NOMO-1 treated with DMSO at 0.1 percent for 48 hours (cell line): ENCODE results near the gene TMPRSS12.
A peak's percentile ranks its signal among the peaks of the same experiment; 100 is the strongest.
"Not testable (repeated sequence)": the region's sequence is repeated elsewhere in the genome, so short reads cannot be mapped to it uniquely, and the experiment has no call there.

Source experiments
- DNase-seq: peaks from one replicate; lab custom pipeline; 2025; ENCODE audit not compliant: unreplicated experiment; lab: John Stamatoyannopoulos, UW

The TMPRSS12 gene

DNA sequence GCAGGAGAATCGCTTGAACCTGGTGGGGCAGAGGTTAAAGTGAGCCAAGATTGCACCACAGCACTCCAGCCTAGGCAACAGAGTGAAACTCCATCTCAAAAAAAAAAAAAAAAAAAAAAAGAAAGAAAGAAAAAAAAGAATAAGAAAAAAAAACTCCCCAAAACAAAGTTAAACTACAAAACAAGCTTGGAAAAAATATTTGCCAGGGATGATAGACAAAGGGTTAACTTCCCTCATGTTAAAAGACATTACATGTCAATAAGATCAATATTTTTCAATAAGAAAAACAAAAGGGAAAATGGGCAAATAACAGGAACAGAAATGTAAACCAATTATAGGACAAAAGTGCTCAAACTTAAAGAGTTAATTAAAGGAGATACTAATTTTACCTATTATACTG is 83.2 kb downstream of the TMPRSS12 start:
- DNase-seq = no peak

DNA sequence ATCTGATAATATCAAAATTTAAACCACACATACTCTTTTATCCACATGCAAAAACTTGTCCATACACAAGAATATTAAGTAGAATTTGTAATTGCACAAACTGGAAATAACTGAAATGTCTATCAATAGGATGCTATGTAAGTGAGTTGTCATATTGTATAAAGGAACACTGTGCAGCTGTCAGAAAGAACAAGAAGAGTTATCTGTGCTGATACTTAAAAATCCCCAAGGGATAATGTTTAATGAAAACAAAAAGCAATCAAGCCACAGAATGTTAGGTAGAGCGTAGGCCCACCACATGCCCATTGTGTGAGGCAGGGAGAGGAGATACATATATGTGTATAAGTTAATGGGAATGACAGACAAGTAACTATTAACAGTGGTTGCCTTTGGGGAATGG is 83.7 kb downstream of the TMPRSS12 start:
- no peak for DNase-seq

DNA sequence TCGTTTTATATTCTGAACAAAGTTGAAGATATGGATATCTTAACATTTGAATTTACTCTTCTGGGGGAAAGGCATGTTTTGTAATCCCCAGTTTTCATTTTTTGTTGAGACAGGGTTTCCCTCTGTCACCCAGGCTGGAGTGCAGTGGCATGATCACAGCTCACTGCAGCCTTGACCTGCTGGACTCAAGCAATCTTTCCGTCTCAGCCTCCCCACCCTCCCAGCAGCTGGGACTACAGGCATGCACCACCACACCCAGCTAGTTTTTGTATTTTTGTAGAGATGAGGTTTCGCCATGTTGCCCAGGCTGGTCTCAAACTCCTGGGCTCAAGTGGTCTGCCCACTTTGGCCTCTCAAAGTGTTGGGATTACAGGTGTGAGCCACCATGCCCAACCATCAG is 84.2 kb downstream of the TMPRSS12 start:
- DNase-seq = not testable (repeated sequence)

DNA sequence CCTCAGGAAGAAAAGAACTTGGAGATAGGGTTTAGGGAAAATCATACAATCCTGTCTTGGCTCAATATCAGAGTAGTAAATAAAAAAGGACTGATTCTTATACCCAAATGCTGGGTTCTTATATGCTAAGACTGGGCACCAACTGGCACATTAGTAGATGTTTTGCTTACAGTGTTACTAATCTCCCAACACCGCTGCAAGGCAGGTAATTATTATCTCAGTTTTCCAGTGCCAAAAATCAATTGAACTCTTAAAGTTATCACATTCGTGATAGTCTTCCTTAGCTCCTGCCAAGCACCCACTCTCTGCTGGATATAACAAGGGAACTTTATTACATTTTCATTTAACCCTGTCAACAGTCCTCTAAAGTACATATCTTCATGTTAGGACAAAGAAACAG is 84.6 kb downstream of the TMPRSS12 start:
- DNase-seq = no peak

DNA sequence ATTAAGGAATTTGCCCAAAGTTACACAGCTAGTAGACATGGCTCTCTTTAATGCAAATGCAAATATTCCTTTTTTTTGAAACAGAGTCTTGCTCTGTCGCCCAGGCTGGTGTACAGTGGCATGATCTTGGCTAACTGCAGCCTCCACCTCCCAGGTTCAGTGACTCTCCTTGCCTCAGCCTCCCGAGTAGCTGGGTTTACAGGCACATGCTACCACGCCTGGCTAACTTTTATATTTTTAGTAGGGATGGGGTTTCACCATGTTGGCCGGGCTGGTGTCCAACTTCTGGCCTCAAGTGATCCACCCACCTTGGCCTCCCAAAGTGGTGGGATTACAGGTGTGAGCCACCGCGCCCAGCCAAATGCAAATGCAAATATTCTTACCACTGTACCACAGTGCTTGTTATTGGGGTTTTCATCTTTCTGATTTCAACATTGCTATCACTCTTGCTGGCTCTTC is 85.1 kb downstream of the TMPRSS12 start:
- DNase-seq = no peak

DNA sequence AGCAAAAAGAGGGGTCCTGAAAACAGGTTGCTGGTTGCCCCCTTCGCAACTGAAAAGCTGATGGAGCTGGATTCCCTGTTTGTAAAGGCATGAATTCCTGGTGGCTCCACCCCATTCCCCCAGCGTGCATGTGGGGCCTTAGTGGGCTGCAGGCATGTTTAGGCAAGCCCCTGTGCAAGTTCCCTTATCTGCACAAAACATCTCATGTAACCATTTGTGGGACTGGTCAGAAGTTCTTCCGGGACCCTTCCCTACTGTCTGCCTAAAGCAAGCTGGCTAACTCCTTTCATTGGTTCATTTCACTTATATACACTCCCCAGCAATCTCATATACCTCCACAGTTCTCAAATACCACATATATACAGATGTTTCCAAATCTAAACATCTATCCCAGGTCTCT is 85.7 kb downstream of the TMPRSS12 start:
- DNase-seq = peak; percentile 50

DNA sequence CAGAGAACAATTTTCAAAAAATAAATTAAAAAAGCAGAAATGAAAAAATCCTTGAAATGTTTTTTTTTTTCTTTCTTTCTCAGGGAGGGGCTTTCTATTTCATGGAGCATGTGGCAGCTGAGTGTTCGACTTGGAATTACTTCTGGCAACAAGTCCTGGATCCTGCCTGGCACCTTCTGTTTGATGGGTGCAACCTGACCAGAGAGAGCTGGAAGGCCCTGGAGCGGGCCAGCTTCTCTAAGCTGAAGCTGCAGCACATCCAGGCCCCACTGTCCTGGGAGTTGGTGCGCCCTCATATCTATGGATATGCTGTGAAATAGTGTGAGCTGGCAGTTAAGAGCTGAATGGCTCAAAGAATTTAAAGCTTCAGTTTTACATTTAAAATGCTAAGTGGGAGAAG is 87.1 kb downstream of the TMPRSS12 start:
- DNase-seq = no peak

DNA sequence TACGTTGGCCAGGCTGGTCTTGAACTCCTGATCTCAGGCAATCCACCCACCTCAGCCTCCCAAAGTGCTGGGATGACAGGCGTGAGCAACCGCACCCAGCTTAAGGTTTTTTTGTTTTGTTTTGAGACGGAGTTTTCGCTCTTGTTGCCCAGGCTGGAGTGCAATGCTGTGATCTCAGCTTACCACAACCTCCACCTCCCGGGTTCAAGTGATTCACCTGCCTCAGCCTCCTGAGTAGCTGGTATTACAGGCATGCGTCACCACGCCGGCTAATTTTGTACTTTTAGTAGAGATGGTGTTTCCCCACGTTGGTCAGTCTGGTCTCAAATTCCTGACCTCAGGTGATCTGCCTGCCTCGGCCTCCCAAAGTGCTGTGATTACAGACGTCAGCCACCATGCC is 87.8 kb downstream of the TMPRSS12 start:
- DNase-seq = not testable (repeated sequence)

DNA sequence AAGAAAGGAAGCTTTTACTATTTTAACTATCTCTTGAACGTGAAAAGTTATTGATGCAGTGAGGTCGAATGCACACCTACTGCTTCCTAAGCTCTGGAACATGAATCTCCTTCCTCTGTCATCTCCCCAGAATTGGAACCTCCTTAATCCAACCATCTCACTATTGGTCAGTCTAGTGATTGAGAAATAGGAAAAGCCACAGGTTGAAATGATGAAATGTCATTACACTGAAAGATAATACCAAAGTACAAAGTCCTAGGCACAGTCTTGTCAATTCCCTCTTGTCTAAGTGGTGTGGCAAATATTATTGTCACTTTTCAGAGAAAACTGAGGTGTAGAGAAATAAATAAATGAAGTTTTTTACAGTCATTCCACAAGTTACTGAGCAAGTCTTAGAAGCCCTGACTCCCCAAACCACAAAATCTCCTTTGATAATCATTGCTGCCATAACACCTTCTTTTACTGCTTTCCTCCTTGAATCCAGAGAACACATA is 90.1 kb downstream of the TMPRSS12 start:
- peak; percentile 46 for DNase-seq

DNA sequence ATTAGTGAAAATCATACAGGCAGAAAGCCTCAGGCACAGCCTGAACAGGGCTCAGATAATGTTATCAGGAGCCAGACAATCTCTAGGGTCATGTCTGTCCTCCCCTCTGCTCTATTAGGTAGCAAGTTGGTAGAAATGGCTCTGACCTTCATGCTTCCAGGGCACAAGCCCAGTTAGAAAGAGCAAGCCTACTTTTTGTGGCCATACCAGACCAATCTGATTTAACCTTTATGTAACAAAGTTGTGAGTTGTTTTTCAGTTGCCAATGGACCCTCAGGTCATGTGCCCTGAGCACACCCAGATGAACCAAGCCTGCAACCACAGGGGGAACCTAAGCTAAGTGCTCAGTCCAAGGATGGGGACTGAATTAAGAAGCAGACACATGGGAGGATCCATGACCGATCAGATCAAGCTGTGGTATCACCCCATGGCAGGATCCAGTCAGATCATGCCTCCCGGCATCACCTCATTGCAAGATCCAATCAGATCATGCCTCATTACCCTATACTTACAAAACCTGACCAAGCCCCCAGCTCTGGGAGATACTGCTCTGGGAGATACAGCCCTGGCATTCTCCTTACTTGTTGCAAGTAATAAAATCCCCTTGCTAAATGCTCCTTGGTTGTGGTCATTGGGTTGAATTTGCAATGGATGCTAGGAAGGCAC is 90.9 kb downstream of the TMPRSS12 start:
- DNase-seq = no peak

DNA sequence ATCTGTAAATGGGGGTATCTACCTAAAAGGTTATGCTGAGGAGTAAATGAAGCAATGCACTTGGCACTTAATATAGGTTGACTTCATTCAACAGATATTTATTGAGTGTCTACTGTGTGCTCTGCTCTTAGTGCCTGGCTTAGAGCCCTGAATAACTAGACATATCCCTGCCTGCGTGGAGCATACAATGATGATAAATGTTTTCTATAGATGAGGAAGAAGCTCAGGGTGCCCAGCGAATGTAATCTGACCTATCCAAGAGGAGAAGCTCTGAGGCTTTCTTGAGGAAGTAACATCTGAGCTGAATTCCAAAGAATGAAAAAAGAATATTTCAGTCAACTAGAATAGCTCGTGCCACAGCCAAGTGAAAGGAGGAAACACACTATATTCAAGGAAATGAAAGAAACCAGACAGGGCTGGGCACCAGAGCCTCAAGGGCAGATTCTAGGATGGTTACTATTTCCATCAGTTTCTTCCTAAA is 91.7 kb downstream of the TMPRSS12 start:
- DNase-seq = peak; percentile 46

DNA sequence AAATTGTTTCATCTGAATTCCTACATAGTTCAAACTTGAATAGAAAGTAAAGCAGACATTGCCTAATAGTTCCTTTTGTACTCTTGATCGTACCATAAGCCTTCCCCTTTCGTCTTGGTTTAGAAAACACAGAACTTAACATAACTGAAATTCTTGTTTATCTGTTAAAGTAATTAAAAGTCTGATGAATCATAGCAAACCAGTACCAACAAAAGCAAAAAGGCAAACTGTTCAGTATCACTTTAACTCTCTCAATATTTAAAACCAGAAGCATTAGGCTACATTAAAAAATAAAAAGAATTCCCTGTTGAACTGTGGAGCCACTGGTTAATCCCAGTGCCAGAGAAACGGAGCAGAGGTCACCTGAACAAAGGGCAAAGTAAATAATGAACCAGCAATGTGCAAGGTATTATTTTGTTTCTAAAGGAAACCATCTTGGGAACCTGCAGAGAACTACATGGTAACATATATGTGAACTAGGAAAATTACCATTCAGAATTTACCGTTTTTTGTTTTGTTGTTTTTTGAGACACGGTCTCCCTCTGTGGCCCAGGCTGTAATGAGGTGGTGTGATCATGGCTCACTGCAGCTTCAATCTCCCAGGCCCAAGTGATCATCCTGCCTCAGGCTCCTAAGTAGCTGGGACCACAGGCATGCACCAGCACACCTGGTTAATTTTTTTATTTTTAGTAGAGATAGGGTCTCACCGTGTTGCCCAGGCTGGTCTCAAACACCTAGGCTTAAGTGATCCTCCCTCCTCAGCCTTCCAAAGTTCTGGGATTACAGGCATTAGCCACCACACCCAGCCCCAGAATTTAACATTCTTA is 92.5 kb downstream of the TMPRSS12 start:
- DNase-seq = peak; percentile 63

DNA sequence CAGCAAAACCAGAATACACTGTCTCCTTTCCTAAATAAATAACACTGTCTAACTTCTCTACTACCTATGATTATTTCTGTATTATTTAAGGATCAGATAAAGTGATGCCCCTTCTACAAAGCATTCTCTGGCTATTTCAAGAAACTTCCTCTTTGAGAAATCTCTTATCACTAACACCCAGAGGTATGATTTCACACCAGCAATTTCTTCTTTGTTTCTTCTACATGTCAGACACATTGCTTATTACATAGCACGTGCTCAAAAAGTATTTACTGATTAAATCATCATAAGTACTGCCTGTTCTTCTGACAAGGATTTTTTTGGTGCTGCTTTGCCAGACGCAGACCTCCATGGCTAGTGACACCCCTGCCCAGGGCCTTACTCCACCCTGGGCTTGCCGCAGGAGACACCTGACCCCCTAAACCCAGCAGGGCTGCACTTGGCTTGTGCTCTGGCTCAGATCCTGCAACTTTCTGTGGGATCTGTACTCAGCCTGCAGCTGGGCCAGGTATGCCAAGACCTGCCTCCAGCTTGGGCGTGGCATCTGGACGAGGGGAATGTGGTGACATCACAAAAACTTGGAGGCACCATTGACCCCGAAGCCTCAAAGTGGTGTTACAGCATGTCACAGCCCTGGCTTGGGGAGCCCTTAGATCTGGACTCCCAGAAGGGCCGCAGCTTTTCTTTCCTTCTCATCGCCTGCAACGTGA is 94.2 kb downstream of the TMPRSS12 start:
- no peak for DNase-seq
